ENCODE results near the gene EIPR1.

The EIPR1 gene

DNA sequence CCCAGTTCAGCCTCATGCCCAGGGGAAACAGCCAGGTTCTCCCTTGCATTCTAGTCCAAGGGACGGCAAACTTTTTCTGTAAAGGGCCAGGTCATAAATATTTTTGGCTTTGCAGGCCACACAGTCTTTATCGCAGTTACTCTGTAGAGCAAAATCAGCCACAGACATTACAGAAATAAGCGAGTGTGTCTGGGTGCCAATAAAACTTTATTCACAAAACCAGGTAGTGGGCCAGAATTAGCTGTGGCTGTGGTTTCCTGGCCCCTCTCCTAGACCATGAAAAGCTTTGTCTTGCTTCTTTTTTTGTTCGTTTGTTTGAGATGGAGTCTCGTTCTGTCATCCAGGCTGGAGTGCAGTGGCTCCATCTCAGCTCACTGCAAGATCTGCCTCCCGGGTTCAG is 80.1 kb downstream of the EIPR1 start:
- TF ChIP-seq, protein P1, sequence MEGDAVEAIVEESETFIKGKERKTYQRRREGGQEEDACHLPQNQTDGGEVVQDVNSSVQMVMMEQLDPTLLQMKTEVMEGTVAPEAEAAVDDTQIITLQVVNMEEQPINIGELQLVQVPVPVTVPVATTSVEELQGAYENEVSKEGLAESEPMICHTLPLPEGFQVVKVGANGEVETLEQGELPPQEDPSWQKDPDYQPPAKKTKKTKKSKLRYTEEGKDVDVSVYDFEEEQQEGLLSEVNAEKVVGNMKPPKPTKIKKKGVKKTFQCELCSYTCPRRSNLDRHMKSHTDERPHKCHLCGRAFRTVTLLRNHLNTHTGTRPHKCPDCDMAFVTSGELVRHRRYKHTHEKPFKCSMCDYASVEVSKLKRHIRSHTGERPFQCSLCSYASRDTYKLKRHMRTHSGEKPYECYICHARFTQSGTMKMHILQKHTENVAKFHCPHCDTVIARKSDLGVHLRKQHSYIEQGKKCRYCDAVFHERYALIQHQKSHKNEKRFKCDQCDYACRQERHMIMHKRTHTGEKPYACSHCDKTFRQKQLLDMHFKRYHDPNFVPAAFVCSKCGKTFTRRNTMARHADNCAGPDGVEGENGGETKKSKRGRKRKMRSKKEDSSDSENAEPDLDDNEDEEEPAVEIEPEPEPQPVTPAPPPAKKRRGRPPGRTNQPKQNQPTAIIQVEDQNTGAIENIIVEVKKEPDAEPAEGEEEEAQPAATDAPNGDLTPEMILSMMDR (IDR thresholded peaks at IDR 0.05; ENCODE audit: extremely low read depth, missing control alignments): no peak
- no peak for DNase-seq (ENCODE audit: low spot score)

DNA sequence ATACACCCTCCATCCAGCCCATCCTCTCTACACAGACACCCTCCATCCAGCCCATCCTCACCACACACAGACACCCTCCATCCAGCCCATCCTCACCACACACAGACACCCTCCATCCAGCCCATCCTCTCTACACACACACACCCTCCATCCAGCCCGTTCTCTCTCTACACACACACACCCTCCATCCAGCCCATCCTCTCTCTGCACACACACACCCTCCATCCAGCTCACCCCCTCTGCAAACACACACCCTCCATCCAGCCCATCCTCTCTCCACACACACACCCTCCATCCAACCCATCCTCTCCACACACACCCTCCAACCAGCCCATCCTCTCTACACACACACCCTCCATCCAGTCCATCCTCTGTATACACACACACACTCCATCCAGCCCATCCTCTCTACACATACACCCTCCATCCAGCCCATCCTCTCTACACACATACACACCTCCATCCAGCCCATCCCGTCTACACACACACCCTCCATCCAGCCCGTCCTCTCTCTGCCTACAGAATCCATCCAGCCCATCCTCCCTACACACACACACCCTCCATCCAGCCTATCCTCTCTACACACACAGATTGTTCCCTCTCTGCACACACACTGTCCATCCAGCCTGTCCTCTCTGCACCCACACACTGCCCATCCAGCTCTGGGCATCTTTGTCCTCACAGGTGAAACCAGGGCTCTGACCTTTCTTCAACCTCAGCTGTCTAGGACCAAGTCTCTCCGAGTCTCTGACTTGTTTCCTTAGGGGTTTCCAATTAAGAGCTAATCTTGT is 81.2 kb downstream of the EIPR1 start:
- no peak for DNase-seq (ENCODE audit: low spot score)
- TF ChIP-seq, protein P1 (IDR thresholded peaks at IDR 0.05; ENCODE audit: extremely low read depth, missing control alignments): no peak

DNA sequence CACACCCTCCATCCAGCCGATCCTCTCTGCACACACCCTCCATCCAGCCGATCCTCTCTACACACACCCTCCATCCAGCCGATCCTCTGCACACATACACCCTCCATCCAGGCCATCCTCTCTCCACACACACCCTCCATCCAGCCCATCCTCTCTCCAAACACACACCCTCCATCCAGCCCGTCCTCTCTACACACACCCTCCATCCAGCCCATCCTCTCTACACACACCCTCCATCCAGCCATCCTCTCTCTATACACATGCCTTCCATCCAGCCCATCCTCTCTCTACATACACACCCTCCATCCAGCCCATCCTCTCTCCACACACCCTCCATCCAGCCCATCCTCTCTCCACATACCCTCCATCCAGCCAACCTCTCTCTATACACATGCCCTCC is 83.1 kb downstream of the EIPR1 start:
- DNase-seq (ENCODE audit: low spot score): no peak
- TF ChIP-seq, protein P1 (IDR thresholded peaks at IDR 0.05; ENCODE audit: extremely low read depth, missing control alignments): no peak

DNA sequence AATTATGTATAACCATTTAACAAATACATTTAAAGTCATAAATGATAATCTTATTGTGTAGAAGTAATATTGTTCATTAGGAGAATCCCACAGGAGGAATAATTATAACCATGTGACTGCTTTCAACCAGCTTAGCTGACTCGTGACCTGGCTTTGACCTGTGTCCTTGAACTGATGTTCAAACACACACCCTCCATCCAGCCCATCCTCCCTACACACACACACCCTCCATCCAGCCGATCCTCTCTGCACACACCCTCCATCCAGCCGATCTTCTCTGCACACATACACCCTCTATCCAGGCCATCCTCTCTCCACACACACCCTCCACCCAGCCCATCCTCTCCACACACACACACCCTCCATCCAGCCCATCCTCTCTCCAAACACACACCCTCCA is 83.5 kb downstream of the EIPR1 start:
- no peak for DNase-seq (ENCODE audit: low spot score)
- TF ChIP-seq, protein P1 (IDR thresholded peaks at IDR 0.05; ENCODE audit: extremely low read depth, missing control alignments): no peak

DNA sequence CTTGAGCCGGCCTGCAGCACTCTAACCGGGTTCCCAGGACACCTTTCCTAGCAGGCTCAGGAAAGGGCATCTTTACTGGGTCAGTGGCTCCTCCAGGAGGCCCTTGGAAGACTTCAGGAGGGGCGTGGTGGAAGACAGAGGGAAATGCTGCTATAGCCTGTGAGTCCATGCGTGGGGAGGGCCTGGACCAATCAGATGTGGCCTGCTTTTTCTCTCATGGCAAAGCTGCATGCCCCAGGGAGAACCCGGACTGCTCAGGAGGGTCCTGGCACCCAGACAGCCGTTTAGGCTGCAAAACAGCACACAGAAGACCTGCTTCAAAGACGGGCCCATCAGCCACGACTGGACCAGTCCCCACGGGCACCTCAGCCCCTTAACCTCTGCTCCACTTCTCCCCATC is 84.4 kb downstream of the EIPR1 start:
- no peak for DNase-seq (ENCODE audit: low spot score)
- TF ChIP-seq, protein P1 (IDR thresholded peaks at IDR 0.05; ENCODE audit: extremely low read depth, missing control alignments): no peak

DNA sequence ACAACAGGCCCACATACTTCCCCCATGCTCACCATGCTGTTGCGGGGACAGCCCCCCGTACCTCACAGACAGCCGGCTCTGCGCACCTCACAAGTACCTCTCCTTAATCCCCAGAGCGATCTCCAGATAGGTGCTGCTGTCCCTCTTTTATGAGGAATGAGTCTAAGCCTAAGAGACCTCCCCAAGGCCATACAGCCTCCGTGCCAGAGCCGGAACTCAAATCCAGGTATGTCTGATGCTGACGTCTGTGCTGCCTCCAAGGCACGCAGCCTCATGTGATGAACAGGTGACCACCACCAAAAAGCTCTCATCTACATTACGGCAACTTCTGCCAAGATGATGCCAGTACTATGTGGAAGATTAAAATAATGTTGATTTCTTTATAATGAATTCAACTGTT is 85.2 kb downstream of the EIPR1 start:
- DNase-seq (ENCODE audit: low spot score): no peak
- TF ChIP-seq, protein P1 (IDR thresholded peaks at IDR 0.05; ENCODE audit: extremely low read depth, missing control alignments): no peak

DNA sequence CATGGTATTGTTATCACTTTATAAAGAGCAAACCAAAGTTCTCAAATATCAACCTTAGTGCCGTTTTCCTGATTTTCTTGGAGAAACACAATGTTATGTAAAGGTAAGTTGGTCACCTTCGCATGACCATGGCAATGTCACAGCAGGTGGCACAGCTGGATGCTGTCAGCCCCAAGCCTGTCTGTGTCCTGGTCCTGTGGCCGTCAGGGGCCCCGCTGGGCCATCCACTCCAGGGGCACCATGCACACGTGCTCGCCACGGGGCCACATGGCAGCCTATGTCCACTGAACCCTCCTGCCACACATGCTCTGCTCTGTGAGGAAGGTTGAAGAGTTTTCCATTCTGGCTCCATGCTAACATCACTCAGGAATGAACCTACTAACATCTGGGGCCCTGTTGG is 85.9 kb downstream of the EIPR1 start:
- DNase-seq (ENCODE audit: low spot score): no peak
- TF ChIP-seq, protein P1 (IDR thresholded peaks at IDR 0.05; ENCODE audit: extremely low read depth, missing control alignments): no peak

All from GM20000 (cell line).